WTC11 (cell line): ENCODE measurements around the gene PLEKHA6. TPM values are rescaled to one million over a fixed set of nuclear protein-coding genes. Genes with fewer than 3 reads are reported as not detected.

Experiments
- ATAC-seq: fragments of 200-7000 bp; cut with Tn5 transposase; 2 replicates; pipeline ENCODE4 v1.10.0; 2021; ENCODE audit warnings: mild to moderate bottlenecking, moderate library complexity
- CTCF ChIA-PET: fragments of 300-600 bp; sonication (Branson Sonifier 250); formaldehyde crosslinking; loops from one replicate; lab custom pipeline; 2021; ENCODE audit warnings: antibody characterized with exemption; lab: Charles Lee
- POLR2A ChIA-PET: fragments of 350-600 bp; sonication (Branson Sonifier 250); formaldehyde crosslinking; loops from one replicate; lab custom pipeline; 2021; ENCODE audit warnings: antibody characterized with exemption; lab: Charles Lee
- DNase-seq: peaks from one replicate; pipeline ENCODE4 v3.0.0; 2021; ENCODE audit warnings: low spot score
- H3K27ac Mint-ChIP-seq: 2 replicates; pipeline ENCODE4 v1.8.0; 2021; ENCODE audit warnings: mixed read lengths
- H3K27me3 Mint-ChIP-seq: 2 replicates; pipeline ENCODE4 v1.8.0; 2021; ENCODE audit warnings: low read depth, mild to moderate bottlenecking, moderate library complexity, mixed read lengths
- H3K36me3 Mint-ChIP-seq: 2 replicates; pipeline ENCODE4 v1.8.0; 2021; ENCODE audit warnings: mixed read lengths
- H3K4me1 Mint-ChIP-seq: 2 replicates; pipeline ENCODE4 v1.8.0; 2022; ENCODE audit warnings: mixed read lengths
- H3K4me3 Mint-ChIP-seq: 2 replicates; pipeline ENCODE4 v1.8.0; 2021; ENCODE audit warnings: mild to moderate bottlenecking, moderate library complexity, mixed read lengths
- H3K9me3 Mint-ChIP-seq: 2 replicates; pipeline ENCODE4 v1.8.0; 2021; ENCODE audit warnings: mixed read lengths
- CREM ChIP-seq: sonication (generic); formaldehyde crosslinking; IDR thresholded peaks from 2 replicates; pipeline ENCODE4 v1.8.1; 2022; ENCODE audit warnings: mild to moderate bottlenecking, missing genetic modification reagents, moderate library complexity
- GTF2I ChIP-seq: fragments of 250-450 bp; sonication (Bioruptor Pico); conservative IDR thresholded peaks from 2 replicates; pipeline ENCODE4 v1.4.0; 2021; ENCODE audit warnings: mild to moderate bottlenecking
- HMGA2 ChIP-seq: fragments of 250-450 bp; sonication (Bioruptor Pico); IDR thresholded peaks from 2 replicates; pipeline ENCODE4 v1.4.0; 2021; ENCODE audit warnings: mild to moderate bottlenecking, moderate library complexity
- HMGXB4 ChIP-seq: sonication (generic); formaldehyde crosslinking; IDR thresholded peaks from 2 replicates; pipeline ENCODE4 v1.8.1; 2023; ENCODE audit warnings: mild to moderate bottlenecking, moderate library complexity, missing genetic modification reagents
- MXD4 ChIP-seq: fragments of 250-450 bp; sonication (Bioruptor Pico); IDR thresholded peaks from 2 replicates; pipeline ENCODE4 v1.8.0; 2021; ENCODE audit warnings: mild to moderate bottlenecking, moderate library complexity, borderline replicate concordance
- NR3C1 ChIP-seq: sonication (generic); formaldehyde crosslinking; conservative IDR thresholded peaks from 2 replicates; pipeline ENCODE4 v1.8.1; 2023; ENCODE audit warnings: low read depth, mild to moderate bottlenecking, missing genetic modification reagents
- PREB ChIP-seq: sonication (generic); formaldehyde crosslinking; IDR thresholded peaks from 2 replicates; pipeline ENCODE4 v1.8.1; 2022; ENCODE audit warnings: mild to moderate bottlenecking, missing genetic modification reagents, moderate library complexity, borderline replicate concordance
- SOX15 ChIP-seq: fragments of 250-450 bp; sonication (Bioruptor Pico); IDR thresholded peaks from 2 replicates; pipeline ENCODE4 v1.9.0; 2021; ENCODE audit warnings: mild to moderate bottlenecking
- SP1 ChIP-seq: sonication (generic); formaldehyde crosslinking; conservative IDR thresholded peaks from 2 replicates; pipeline ENCODE4 v1.8.1; 2022; ENCODE audit warnings: missing genetic modification reagents
- TCF7 ChIP-seq: sonication (generic); formaldehyde crosslinking; IDR thresholded peaks from 2 replicates; pipeline ENCODE4 v1.8.0; 2022; ENCODE audit warnings: mild to moderate bottlenecking, low read depth, missing genetic modification reagents, moderate library complexity
- TP53 ChIP-seq: sonication (generic); formaldehyde crosslinking; IDR thresholded peaks from 2 replicates; pipeline ENCODE4 v1.8.1; 2023; ENCODE audit warnings: mild to moderate bottlenecking, missing genetic modification reagents
- ZNF263 ChIP-seq: sonication (generic); formaldehyde crosslinking; IDR thresholded peaks from 2 replicates; pipeline ENCODE4 v1.8.1; 2022; ENCODE audit warnings: low read depth, mild to moderate bottlenecking, moderate library complexity, missing genetic modification reagents
- ZNF532 ChIP-seq: fragments of 250-450 bp; sonication (Bioruptor Pico); IDR thresholded peaks from 2 replicates; pipeline ENCODE4 v1.9.0; 2021; ENCODE audit warnings: mild to moderate bottlenecking, borderline replicate concordance
- total RNA-seq: library from RNA; stranded (reverse); gene quantifications from 3 replicates; pipeline ENCODE4 v1.2.3, GENCODE V29; 2021
- TF ChIP-seq, protein P1 (sequence below): sonication (generic); formaldehyde crosslinking; IDR thresholded peaks from 2 replicates; pipeline ENCODE4 v1.8.0; 2022; ENCODE audit warnings: missing genetic modification reagents
- TF ChIP-seq, protein P2 (sequence below): sonication (generic); formaldehyde crosslinking; IDR thresholded peaks from 2 replicates; pipeline ENCODE4 v1.8.0; 2023; ENCODE audit warnings: missing genetic modification reagents, mild to moderate bottlenecking, borderline replicate concordance
- TF ChIP-seq, protein P3 (sequence below): sonication (generic); formaldehyde crosslinking; IDR thresholded peaks from 2 replicates; pipeline ENCODE4 v1.8.0; 2023; ENCODE audit warnings: missing genetic modification reagents

PLEKHA6 gene
- total RNA-seq, 1 experiment from 2014 or later: 11.6 TPM

GRCh38 chr1:204258213-204259115, 101.3 kb downstream of the PLEKHA6 start (continued):
- TF ChIP-seq PREB (no peak), GTF2I (CRISPR knock-in tag) (no peak), TP53 (CRISPR knock-in tag) (0 out of 2 replicates have a peak, but pooled peaks have one; percentile 33), HMGXB4 (CRISPR knock-in tag) (no peak), SOX15 (no peak), HMGA2 (no peak), MXD4 (no peak), CREM (CRISPR knock-in tag) (no peak), ZNF263 (CRISPR knock-in tag) (no peak)

GRCh38 chr1:204257446-204257845, 102.3 kb downstream of the PLEKHA6 start:
- no peak for DNase-seq
- Mint-ChIP-seq H3K27ac (no peak overlapping the region), H3K9me3 (no peaks in the 10 kb centered on the region), H3K4me3 (no peak overlapping the region), H3K4me1 (peaks cover 43% of the 10 kb centered on the region), H3K27me3 (no peaks in the 10 kb centered on the region), H3K36me3 (no peaks in the 10 kb centered on the region; the same call in 1 of the 2 replicates)
- ChIA-PET CTCF (interaction anchor here (0.7 to 7.7 kb wide), 14 partner anchors 11 to 141 kb away, joined by 4 to 97 read pairs (median 13); partner anchors contain the start of genes ETNK2, GOLT1A and PLEKHA6), POLR2A (no interaction called here)
- ATAC-seq: no peak
- TF ChIP-seq, protein P1, sequence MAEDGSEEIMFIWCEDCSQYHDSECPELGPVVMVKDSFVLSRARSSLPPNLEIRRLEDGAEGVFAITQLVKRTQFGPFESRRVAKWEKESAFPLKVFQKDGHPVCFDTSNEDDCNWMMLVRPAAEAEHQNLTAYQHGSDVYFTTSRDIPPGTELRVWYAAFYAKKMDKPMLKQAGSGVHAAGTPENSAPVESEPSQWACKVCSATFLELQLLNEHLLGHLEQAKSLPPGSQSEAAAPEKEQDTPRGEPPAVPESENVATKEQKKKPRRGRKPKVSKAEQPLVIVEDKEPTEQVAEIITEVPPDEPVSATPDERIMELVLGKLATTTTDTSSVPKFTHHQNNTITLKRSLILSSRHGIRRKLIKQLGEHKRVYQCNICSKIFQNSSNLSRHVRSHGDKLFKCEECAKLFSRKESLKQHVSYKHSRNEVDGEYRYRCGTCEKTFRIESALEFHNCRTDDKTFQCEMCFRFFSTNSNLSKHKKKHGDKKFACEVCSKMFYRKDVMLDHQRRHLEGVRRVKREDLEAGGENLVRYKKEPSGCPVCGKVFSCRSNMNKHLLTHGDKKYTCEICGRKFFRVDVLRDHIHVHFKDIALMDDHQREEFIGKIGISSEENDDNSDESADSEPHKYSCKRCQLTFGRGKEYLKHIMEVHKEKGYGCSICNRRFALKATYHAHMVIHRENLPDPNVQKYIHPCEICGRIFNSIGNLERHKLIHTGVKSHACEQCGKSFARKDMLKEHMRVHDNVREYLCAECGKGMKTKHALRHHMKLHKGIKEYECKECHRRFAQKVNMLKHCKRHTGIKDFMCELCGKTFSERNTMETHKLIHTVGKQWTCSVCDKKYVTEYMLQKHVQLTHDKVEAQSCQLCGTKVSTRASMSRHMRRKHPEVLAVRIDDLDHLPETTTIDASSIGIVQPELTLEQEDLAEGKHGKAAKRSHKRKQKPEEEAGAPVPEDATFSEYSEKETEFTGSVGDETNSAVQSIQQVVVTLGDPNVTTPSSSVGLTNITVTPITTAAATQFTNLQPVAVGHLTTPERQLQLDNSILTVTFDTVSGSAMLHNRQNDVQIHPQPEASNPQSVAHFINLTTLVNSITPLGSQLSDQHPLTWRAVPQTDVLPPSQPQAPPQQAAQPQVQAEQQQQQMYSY: no peak
- TF ChIP-seq ZNF532 (CRISPR knock-in tag) (no peak), NR3C1 (CRISPR knock-in tag) (no peak), ZNF263 (CRISPR knock-in tag) (no peak), HMGXB4 (CRISPR knock-in tag) (no peak), SP1 (CRISPR knock-in tag) (no peak), TCF7 (no peak)
- TF ChIP-seq, protein P2, sequence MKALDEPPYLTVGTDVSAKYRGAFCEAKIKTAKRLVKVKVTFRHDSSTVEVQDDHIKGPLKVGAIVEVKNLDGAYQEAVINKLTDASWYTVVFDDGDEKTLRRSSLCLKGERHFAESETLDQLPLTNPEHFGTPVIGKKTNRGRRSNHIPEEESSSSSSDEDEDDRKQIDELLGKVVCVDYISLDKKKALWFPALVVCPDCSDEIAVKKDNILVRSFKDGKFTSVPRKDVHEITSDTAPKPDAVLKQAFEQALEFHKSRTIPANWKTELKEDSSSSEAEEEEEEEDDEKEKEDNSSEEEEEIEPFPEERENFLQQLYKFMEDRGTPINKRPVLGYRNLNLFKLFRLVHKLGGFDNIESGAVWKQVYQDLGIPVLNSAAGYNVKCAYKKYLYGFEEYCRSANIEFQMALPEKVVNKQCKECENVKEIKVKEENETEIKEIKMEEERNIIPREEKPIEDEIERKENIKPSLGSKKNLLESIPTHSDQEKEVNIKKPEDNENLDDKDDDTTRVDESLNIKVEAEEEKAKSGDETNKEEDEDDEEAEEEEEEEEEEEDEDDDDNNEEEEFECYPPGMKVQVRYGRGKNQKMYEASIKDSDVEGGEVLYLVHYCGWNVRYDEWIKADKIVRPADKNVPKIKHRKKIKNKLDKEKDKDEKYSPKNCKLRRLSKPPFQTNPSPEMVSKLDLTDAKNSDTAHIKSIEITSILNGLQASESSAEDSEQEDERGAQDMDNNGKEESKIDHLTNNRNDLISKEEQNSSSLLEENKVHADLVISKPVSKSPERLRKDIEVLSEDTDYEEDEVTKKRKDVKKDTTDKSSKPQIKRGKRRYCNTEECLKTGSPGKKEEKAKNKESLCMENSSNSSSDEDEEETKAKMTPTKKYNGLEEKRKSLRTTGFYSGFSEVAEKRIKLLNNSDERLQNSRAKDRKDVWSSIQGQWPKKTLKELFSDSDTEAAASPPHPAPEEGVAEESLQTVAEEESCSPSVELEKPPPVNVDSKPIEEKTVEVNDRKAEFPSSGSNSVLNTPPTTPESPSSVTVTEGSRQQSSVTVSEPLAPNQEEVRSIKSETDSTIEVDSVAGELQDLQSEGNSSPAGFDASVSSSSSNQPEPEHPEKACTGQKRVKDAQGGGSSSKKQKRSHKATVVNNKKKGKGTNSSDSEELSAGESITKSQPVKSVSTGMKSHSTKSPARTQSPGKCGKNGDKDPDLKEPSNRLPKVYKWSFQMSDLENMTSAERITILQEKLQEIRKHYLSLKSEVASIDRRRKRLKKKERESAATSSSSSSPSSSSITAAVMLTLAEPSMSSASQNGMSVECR (CRISPR knock-in tag): no peak
- TF ChIP-seq, protein P3, sequence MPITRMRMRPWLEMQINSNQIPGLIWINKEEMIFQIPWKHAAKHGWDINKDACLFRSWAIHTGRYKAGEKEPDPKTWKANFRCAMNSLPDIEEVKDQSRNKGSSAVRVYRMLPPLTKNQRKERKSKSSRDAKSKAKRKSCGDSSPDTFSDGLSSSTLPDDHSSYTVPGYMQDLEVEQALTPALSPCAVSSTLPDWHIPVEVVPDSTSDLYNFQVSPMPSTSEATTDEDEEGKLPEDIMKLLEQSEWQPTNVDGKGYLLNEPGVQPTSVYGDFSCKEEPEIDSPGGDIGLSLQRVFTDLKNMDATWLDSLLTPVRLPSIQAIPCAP: no peak
